ENCODE measurements around the gene NELL1. TPM values are rescaled to one million over a fixed set of nuclear protein-coding genes. Genes with fewer than 3 reads are reported as not detected.

The NELL1 gene
- total and polyA plus RNA-seq, 5 donors from 2014 or later: not detected

GRCh38 chr11:21174781-21175180 lies 505.4 kb downstream of the NELL1 start:
- no peaks in the 10 kb centered on the region for H3K36me3 ChIP-seq (ENCODE audit: control insufficient read depth, insufficient read depth, low read length)
- Mint-ChIP-seq H3K9me3 (peaks cover 0 to 17% (median 2%) of the 10 kb centered on the region in 7 donors), H3K36me3 (no peaks in the 10 kb centered on the region), H3K4me3 (no peak overlapping the region), H3K27me3 (no peaks in the 10 kb centered on the region), H3K4me1 (no peaks in the 10 kb centered on the region), H3K27ac (no peak overlapping the region)
- H3K4me1 ChIP-seq (ENCODE audit: control insufficient read depth, insufficient read depth, low read length, poor library complexity, severe bottlenecking): no peaks in the 10 kb centered on the region
- no peak overlapping the region for H3K4me3 ChIP-seq (ENCODE audit: low read depth, low read length)
- ATAC-seq (ENCODE audit: low read depth in 2 of 2): no peak
- no peak for DNase-seq
- no peaks in the 10 kb centered on the region for H3K9me3 ChIP-seq (ENCODE audit: control insufficient read depth in 2 of 2, low read length in 2 of 2)
- no peaks in the 10 kb centered on the region for H3K27me3 ChIP-seq (ENCODE audit: control insufficient read depth, insufficient read depth, low read length)
- no peak overlapping the region for H3K27ac ChIP-seq (ENCODE audit: insufficient read depth, low read length, poor library complexity, severe bottlenecking)

- H3K27me3 Mint-ChIP-seq: no peaks in the 10 kb centered on the region
Measured at GRCh38 chr11:21177379-21177778, 508.0 kb downstream of the NELL1 start.

DNA sequence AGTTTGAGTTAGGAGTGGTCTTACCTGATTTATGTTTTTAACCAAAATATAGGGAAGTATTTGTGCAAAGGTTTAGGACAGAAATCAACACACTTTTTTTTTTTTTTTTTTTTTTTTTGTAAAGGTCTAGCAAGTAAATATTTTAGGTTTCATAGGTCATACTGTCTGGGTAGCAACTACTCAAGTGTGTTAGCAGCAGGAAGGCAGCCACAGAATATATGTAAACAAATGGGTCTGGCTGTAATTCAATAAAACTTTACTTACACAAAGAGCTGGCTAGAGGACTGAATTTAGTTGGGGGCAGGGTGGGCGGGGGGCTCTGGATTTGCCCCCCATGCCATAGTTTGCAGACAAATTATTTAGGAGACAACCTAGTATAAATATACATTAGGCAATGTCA lies 510.4 kb downstream of the NELL1 start:
- Histone ChIP-seq H3K9me3 (ENCODE audit: control insufficient read depth in 2 of 2, low read length in 2 of 2) (no peaks in the 10 kb centered on the region), H3K27ac (ENCODE audit: insufficient read depth, low read length, poor library complexity, severe bottlenecking) (no peak overlapping the region), H3K4me1 (ENCODE audit: control insufficient read depth, insufficient read depth, low read length, poor library complexity, severe bottlenecking) (no peaks in the 10 kb centered on the region), H3K36me3 (ENCODE audit: control insufficient read depth, insufficient read depth, low read length) (no peaks in the 10 kb centered on the region), H3K27me3 (ENCODE audit: control insufficient read depth, insufficient read depth, low read length) (no peaks in the 10 kb centered on the region), H3K4me3 (ENCODE audit: low read depth, low read length) (no peak overlapping the region)
- H3K27ac Mint-ChIP-seq: no peak overlapping the region
- H3K27me3 Mint-ChIP-seq: no peaks in the 10 kb centered on the region
- ATAC-seq (ENCODE audit: low read depth in 2 of 2) (no peak), DNase-seq (no peak)
- H3K36me3 Mint-ChIP-seq: no peaks in the 10 kb centered on the region
- no peaks in the 10 kb centered on the region for H3K4me1 Mint-ChIP-seq
- peaks cover 0 to 8% (median 4%) of the 10 kb centered on the region in 7 donors for H3K9me3 Mint-ChIP-seq
- H3K4me3 Mint-ChIP-seq: no peak overlapping the region

More at GRCh38 chr11:21177379-21177778, 508.0 kb downstream of the NELL1 start:
- Histone ChIP-seq H3K4me1 (ENCODE audit: control insufficient read depth, insufficient read depth, low read length, poor library complexity, severe bottlenecking) (no peaks in the 10 kb centered on the region), H3K27ac (ENCODE audit: insufficient read depth, low read length, poor library complexity, severe bottlenecking) (no peak overlapping the region), H3K4me3 (ENCODE audit: low read depth, low read length) (no peak overlapping the region), H3K36me3 (ENCODE audit: control insufficient read depth, insufficient read depth, low read length) (no peaks in the 10 kb centered on the region), H3K9me3 (ENCODE audit: control insufficient read depth in 2 of 2, low read length in 2 of 2) (no peaks in the 10 kb centered on the region), H3K27me3 (ENCODE audit: control insufficient read depth, insufficient read depth, low read length) (no peaks in the 10 kb centered on the region)
- DNase-seq (no peak), ATAC-seq (ENCODE audit: low read depth in 2 of 2) (no peak)
- Mint-ChIP-seq H3K4me3 (no peak overlapping the region), H3K9me3 (peaks cover 0 to 17% (median 2%) of the 10 kb centered on the region in 7 donors), H3K27ac (no peak overlapping the region), H3K4me1 (no peaks in the 10 kb centered on the region), H3K36me3 (no peaks in the 10 kb centered on the region)

GRCh38 chr11:21180182-21180581 lies 510.8 kb downstream of the NELL1 start:
- no peaks in the 10 kb centered on the region for H3K4me1 ChIP-seq (ENCODE audit: control insufficient read depth, insufficient read depth, low read length, poor library complexity, severe bottlenecking)
- H3K4me1 Mint-ChIP-seq: no peaks in the 10 kb centered on the region
- no peak overlapping the region for H3K27ac ChIP-seq (ENCODE audit: insufficient read depth, low read length, poor library complexity, severe bottlenecking)
- no peak overlapping the region for H3K4me3 Mint-ChIP-seq
- H3K36me3 ChIP-seq (ENCODE audit: control insufficient read depth, insufficient read depth, low read length): no peaks in the 10 kb centered on the region
- H3K9me3 Mint-ChIP-seq: peaks cover 0 to 11% (median 4%) of the 10 kb centered on the region in 7 donors
- DNase-seq (no peak), ATAC-seq (ENCODE audit: low read depth in 2 of 2) (no peak)
- no peaks in the 10 kb centered on the region for H3K9me3 ChIP-seq (ENCODE audit: control insufficient read depth in 2 of 2, low read length in 2 of 2)
- H3K36me3 Mint-ChIP-seq: no peaks in the 10 kb centered on the region
- H3K27me3 ChIP-seq (ENCODE audit: control insufficient read depth, insufficient read depth, low read length): no peaks in the 10 kb centered on the region
- no peak overlapping the region for H3K4me3 ChIP-seq (ENCODE audit: low read depth, low read length)
- no peak overlapping the region for H3K27ac Mint-ChIP-seq
- H3K27me3 Mint-ChIP-seq: no peaks in the 10 kb centered on the region

DNA sequence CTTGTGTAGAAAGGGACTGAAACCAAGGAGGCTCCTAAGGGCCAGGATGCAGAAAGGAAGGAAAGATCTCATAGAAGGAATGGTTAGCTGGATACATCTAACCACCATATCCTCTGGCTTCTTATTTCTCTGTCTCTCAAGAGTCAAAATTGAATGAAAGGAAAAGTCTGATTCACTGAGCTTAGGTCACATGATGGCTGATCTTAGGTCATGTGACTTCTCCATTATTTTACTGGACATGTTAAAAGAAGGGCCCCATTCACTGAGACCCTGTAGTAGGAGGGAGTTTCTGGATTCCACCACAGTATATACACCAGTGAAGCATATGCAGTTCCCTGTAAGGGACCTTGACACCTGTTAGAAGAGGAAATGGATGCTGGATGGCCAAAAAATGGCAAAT lies 516.6 kb downstream of the NELL1 start:
- Histone ChIP-seq H3K4me3 (ENCODE audit: low read depth, low read length) (no peak overlapping the region), H3K4me1 (ENCODE audit: control insufficient read depth, insufficient read depth, low read length, poor library complexity, severe bottlenecking) (no peaks in the 10 kb centered on the region), H3K27me3 (ENCODE audit: control insufficient read depth, insufficient read depth, low read length) (no peaks in the 10 kb centered on the region), H3K36me3 (ENCODE audit: control insufficient read depth, insufficient read depth, low read length) (no peaks in the 10 kb centered on the region), H3K9me3 (ENCODE audit: control insufficient read depth in 2 of 2, low read length in 2 of 2) (no peaks in the 10 kb centered on the region), H3K27ac (ENCODE audit: insufficient read depth, low read length, poor library complexity, severe bottlenecking) (no peak overlapping the region)
- Mint-ChIP-seq H3K9me3 (peaks cover 0 to 14% (median 6%) of the 10 kb centered on the region in 7 donors), H3K4me1 (no peaks in the 10 kb centered on the region), H3K27ac (no peak overlapping the region), H3K27me3 (no peaks in the 10 kb centered on the region), H3K4me3 (no peak overlapping the region), H3K36me3 (no peaks in the 10 kb centered on the region)
- DNase-seq (no peak), ATAC-seq (ENCODE audit: low read depth in 2 of 2) (no peak)

GRCh38 chr11:21190181-21190580 lies 520.8 kb downstream of the NELL1 start:
- DNase-seq (no peak), ATAC-seq (ENCODE audit: low read depth in 2 of 2) (no peak)
- Histone ChIP-seq H3K4me3 (ENCODE audit: low read depth, low read length) (no peak overlapping the region), H3K27ac (ENCODE audit: insufficient read depth, low read length, poor library complexity, severe bottlenecking) (no peak overlapping the region), H3K27me3 (ENCODE audit: control insufficient read depth, insufficient read depth, low read length) (no peaks in the 10 kb centered on the region), H3K9me3 (ENCODE audit: control insufficient read depth in 2 of 2, low read length in 2 of 2) (no peaks in the 10 kb centered on the region), H3K4me1 (ENCODE audit: control insufficient read depth, insufficient read depth, low read length, poor library complexity, severe bottlenecking) (no peaks in the 10 kb centered on the region), H3K36me3 (ENCODE audit: control insufficient read depth, insufficient read depth, low read length) (no peaks in the 10 kb centered on the region)
- Mint-ChIP-seq H3K27ac (no peak overlapping the region), H3K4me3 (no peak overlapping the region), H3K27me3 (no peaks in the 10 kb centered on the region), H3K36me3 (no peaks in the 10 kb centered on the region), H3K9me3 (peaks cover 0 to 15% (median 7%) of the 10 kb centered on the region in 7 donors), H3K4me1 (no peaks in the 10 kb centered on the region)

DNA sequence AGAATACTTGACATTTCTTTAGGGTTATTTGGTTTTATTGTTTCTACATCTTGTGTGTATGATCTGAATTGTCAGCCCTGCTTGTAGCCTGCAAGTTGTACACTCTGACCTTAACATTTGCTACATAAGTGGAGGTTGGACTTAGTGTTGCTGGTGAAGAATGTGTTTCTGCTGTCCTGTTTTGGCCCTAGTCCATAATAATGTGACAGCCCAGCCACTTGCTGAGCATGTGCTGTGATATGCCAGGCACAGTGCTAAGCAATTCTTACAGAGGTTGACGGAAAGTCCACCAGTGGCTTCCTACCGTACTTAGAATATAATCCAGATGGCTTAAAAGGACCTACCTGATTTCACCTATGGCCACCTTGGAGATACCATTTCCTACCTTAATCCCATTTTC lies 526.6 kb downstream of the NELL1 start:
- Mint-ChIP-seq H3K9me3 (peaks cover 2 to 24% (median 9%) of the 10 kb centered on the region in 7 donors), H3K4me1 (no peaks in the 10 kb centered on the region), H3K27me3 (no peaks in the 10 kb centered on the region), H3K36me3 (no peaks in the 10 kb centered on the region), H3K4me3 (no peak overlapping the region), H3K27ac (no peak overlapping the region)
- no peak for ATAC-seq (ENCODE audit: low read depth in 2 of 2)
- Histone ChIP-seq H3K9me3 (ENCODE audit: control insufficient read depth in 2 of 2, low read length in 2 of 2) (peaks cover 0 to 10% of the 10 kb centered on the region in 2 experiments), H3K36me3 (ENCODE audit: control insufficient read depth, insufficient read depth, low read length) (no peaks in the 10 kb centered on the region), H3K27ac (ENCODE audit: insufficient read depth, low read length, poor library complexity, severe bottlenecking) (no peak overlapping the region), H3K27me3 (ENCODE audit: control insufficient read depth, insufficient read depth, low read length) (no peaks in the 10 kb centered on the region), H3K4me1 (ENCODE audit: control insufficient read depth, insufficient read depth, low read length, poor library complexity, severe bottlenecking) (no peaks in the 10 kb centered on the region), H3K4me3 (ENCODE audit: low read depth, low read length) (no peak overlapping the region)
- DNase-seq: no peak

DNA sequence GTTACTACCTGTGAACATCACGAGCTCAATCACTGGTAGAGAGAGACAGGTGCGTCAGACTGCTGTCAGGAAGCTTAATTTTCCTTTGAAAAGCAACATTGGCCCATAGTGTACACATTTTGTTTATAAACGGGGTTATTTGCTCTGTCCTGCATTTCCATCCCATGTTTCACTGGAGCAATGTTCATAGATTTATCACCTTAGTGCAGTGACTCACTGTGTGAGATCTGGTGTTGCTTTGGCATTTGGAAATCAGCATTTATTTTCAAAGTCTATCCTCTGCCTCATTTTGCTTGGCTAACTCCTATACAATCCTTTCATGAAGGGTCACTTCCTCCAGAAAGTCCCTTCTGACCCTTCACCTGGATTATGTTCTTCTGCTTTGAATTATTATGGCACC lies 529.1 kb downstream of the NELL1 start:
- H3K4me1 ChIP-seq (ENCODE audit: control insufficient read depth, insufficient read depth, low read length, poor library complexity, severe bottlenecking): no peaks in the 10 kb centered on the region
- H3K27ac Mint-ChIP-seq: no peak overlapping the region

More for the DNA sequence above, 529.1 kb downstream of the NELL1 start:
- Mint-ChIP-seq H3K9me3 (peaks cover 5 to 29% (median 17%) of the 10 kb centered on the region in 7 donors), H3K4me3 (no peak overlapping the region), H3K36me3 (no peaks in the 10 kb centered on the region), H3K27me3 (no peaks in the 10 kb centered on the region), H3K4me1 (no peaks in the 10 kb centered on the region)
- no peak for ATAC-seq (ENCODE audit: low read depth in 2 of 2)
- H3K27me3 ChIP-seq (ENCODE audit: control insufficient read depth, insufficient read depth, low read length): no peaks in the 10 kb centered on the region
- DNase-seq: no peak
- H3K27ac ChIP-seq (ENCODE audit: insufficient read depth, low read length, poor library complexity, severe bottlenecking): no peak overlapping the region
- H3K4me3 ChIP-seq (ENCODE audit: low read depth, low read length): no peak overlapping the region
- H3K36me3 ChIP-seq (ENCODE audit: control insufficient read depth, insufficient read depth, low read length): no peaks in the 10 kb centered on the region
- H3K9me3 ChIP-seq (ENCODE audit: control insufficient read depth in 2 of 2, low read length in 2 of 2): peaks cover 0 to 10% of the 10 kb centered on the region in 2 experiments
